ENCODE data around the gene SEC22C. TPM values are rescaled to one million over a fixed set of nuclear protein-coding genes. Genes with fewer than 3 reads are reported as not detected.

SEC22C gene
- total and polyA plus RNA-seq, 2 of the 13 experiments (the other 11 are each of a cell fraction or from before 2014, with no cell fraction given): 20.0 to 40.0 TPM

DNA sequence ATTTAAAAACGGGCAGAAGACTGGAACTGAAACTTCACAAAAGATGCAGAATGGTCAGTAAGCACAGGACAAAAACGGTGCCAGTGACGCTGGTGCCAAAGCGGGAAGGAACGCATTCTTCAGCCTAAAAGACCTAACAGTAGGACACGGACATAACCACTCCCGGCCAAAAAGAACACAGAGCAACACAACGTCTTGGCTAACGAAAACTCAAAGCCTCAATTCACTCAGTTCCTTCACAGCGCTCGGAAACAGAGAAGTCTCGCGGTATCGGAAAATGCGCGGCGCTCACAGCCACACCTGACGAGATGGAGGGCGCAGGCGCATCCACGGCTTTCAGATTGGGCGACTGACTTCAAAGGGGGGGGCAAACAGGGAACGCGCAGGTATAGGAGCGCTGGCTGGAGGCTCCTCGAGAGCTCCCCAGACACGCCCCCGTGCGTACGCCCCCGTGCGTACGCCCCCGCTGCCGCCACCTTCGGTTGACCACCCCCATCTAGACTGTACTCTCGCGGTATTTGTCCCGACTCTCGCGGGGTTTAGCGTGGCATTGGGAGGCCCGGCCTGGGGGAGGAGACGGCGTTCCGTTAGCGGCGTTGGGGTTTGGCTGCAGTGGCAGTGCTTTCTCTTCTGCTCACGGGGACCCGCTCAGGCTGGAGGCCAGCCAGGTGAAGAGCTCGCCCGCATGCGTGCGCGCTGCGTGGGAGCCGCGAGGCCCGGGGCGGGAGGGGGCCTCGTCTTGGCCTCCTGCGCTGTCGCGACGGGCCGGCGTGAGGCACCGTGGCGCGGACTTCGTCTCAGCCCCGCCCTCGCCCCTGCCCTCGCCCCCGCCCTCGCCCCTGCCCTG is 18.6 kb upstream of the SEC22C start, which contains the start of gene NKTR (continued):
- TF ChIP-seq ZNF333 (CRISPR knock-in tag; IDR thresholded peaks at IDR 0.05; ENCODE audit: borderline replicate concordance): no peak
- TF ChIP-seq, protein P1, sequence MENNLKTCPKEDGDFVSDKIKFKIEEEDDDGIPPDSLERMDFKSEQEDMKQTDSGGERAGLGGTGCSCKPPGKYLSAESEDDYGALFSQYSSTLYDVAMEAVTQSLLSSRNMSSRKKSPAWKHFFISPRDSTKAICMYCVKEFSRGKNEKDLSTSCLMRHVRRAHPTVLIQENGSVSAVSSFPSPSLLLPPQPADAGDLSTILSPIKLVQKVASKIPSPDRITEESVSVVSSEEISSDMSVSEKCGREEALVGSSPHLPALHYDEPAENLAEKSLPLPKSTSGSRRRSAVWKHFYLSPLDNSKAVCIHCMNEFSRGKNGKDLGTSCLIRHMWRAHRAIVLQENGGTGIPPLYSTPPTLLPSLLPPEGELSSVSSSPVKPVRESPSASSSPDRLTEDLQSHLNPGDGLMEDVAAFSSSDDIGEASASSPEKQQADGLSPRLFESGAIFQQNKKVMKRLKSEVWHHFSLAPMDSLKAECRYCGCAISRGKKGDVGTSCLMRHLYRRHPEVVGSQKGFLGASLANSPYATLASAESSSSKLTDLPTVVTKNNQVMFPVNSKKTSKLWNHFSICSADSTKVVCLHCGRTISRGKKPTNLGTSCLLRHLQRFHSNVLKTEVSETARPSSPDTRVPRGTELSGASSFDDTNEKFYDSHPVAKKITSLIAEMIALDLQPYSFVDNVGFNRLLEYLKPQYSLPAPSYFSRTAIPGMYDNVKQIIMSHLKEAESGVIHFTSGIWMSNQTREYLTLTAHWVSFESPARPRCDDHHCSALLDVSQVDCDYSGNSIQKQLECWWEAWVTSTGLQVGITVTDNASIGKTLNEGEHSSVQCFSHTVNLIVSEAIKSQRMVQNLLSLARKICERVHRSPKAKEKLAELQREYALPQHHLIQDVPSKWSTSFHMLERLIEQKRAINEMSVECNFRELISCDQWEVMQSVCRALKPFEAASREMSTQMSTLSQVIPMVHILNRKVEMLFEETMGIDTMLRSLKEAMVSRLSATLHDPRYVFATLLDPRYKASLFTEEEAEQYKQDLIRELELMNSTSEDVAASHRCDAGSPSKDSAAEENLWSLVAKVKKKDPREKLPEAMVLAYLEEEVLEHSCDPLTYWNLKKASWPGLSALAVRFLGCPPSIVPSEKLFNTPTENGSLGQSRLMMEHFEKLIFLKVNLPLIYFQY (CRISPR knock-in tag; IDR thresholded peaks at IDR 0.05; ENCODE audit: borderline replicate concordance): 0 out of 2 replicates have a peak, but pooled peaks have one; percentile 7
- TF ChIP-seq ERF (CRISPR knock-in tag; IDR thresholded peaks at IDR 0.05): peak; percentile 76
- TF ChIP-seq, protein P2, sequence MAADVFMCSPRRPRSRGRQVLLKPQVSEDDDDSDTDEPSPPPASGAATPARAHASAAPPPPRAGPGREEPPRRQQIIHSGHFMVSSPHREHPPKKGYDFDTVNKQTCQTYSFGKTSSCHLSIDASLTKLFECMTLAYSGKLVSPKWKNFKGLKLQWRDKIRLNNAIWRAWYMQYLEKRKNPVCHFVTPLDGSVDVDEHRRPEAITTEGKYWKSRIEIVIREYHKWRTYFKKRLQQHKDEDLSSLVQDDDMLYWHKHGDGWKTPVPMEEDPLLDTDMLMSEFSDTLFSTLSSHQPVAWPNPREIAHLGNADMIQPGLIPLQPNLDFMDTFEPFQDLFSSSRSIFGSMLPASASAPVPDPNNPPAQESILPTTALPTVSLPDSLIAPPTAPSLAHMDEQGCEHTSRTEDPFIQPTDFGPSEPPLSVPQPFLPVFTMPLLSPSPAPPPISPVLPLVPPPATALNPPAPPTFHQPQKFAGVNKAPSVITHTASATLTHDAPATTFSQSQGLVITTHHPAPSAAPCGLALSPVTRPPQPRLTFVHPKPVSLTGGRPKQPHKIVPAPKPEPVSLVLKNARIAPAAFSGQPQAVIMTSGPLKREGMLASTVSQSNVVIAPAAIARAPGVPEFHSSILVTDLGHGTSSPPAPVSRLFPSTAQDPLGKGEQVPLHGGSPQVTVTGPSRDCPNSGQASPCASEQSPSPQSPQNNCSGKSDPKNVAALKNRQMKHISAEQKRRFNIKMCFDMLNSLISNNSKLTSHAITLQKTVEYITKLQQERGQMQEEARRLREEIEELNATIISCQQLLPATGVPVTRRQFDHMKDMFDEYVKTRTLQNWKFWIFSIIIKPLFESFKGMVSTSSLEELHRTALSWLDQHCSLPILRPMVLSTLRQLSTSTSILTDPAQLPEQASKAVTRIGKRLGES (CRISPR knock-in tag; IDR thresholded peaks at IDR 0.05; ENCODE audit: borderline replicate concordance): no peak
- TF ChIP-seq ZNF780A (CRISPR knock-in tag; IDR thresholded peaks at IDR 0.05): peak; percentile 77; the same call in 1 of the 2 replicates
- TF ChIP-seq TSC22D2 (CRISPR knock-in tag; IDR thresholded peaks at IDR 0.05; ENCODE audit: borderline replicate concordance): no peak
- TF ChIP-seq CBX5 (CRISPR knock-in tag; IDR thresholded peaks at IDR 0.05; ENCODE audit: borderline replicate concordance): no peak; the same call in 1 of the 2 replicates
- peak; percentile 62 for TF ChIP-seq TEAD3 (CRISPR knock-in tag; optimal IDR thresholded peaks at IDR 0.05; ENCODE audit: borderline replicate concordance)
- no peak for TF ChIP-seq MED13 (CRISPR knock-in tag; IDR thresholded peaks at IDR 0.05)
- TF ChIP-seq ZNF441 (CRISPR knock-in tag; IDR thresholded peaks at IDR 0.05; ENCODE audit: borderline replicate concordance): no peak; the same call in 1 of the 2 replicates
- TF ChIP-seq, protein P3, sequence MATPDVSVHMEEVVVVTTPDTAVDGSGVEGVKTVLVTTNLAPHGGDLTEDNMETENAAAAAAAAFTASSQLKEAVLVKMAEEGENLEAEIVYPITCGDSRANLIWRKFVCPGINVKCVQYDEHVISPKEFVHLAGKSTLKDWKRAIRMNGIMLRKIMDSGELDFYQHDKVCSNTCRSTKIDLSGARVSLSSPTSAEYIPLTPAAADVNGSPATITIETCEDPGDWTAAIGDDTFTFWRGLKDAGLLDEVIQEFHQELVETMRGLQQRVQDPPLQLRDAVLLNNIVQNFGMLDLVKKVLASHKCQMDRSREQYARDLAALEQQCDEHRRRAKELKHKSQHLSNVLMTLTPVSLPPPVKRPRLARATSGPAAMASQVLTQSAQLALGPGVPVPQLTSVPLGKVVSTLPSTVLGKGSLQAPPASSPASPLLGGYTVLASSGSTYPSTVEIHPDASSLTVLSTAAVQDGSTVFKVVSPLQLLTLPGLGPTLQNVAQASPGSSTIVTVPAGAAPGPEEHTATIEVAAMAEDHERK (CRISPR knock-in tag; IDR thresholded peaks at IDR 0.05; ENCODE audit: low read depth): peak; percentile 94
- peak; percentile 42; the same call in 1 of the 2 replicates for TF ChIP-seq KLF12 (CRISPR knock-in tag; IDR thresholded peaks at IDR 0.05; ENCODE audit: borderline replicate concordance)
- TF ChIP-seq ZNF570 (CRISPR knock-in tag; IDR thresholded peaks at IDR 0.05; ENCODE audit: borderline replicate concordance): no peak
- TF ChIP-seq, protein P4, sequence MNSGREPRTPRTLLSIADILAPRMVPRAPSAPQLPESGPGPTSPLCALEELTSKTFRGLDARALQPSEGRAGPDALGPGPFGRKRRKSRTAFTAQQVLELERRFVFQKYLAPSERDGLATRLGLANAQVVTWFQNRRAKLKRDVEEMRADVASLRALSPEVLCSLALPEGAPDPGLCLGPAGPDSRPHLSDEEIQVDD (CRISPR knock-in tag; IDR thresholded peaks at IDR 0.05; ENCODE audit: borderline replicate concordance): 0 out of 2 replicates have a peak, but pooled peaks have one; percentile 77
- TF ChIP-seq ZNF160 (CRISPR knock-in tag; IDR thresholded peaks at IDR 0.05): peak; percentile 21; the same call in 1 of the 2 replicates
- TF ChIP-seq, protein P5, sequence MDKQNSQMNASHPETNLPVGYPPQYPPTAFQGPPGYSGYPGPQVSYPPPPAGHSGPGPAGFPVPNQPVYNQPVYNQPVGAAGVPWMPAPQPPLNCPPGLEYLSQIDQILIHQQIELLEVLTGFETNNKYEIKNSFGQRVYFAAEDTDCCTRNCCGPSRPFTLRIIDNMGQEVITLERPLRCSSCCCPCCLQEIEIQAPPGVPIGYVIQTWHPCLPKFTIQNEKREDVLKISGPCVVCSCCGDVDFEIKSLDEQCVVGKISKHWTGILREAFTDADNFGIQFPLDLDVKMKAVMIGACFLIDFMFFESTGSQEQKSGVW (CRISPR knock-in tag; IDR thresholded peaks at IDR 0.05; ENCODE audit: borderline replicate concordance): no peak
- TF ChIP-seq PPARG (CRISPR knock-in tag; conservative IDR thresholded peaks at IDR 0.05): no peak
- no peak for TF ChIP-seq ZNF24 (IDR thresholded peaks at IDR 0.05)

Data from HepG2 (cell line).